NCI-H510A treated with DMSO at 0.1 percent for 48 hours (cell line): ENCODE data around the gene HMCN2.
"Not testable (repeated sequence)": the region's sequence is repeated elsewhere in the genome, so short reads cannot be mapped to it uniquely, and the experiment has no call there.

Experiments
- DNase-seq: peaks from one replicate; lab custom pipeline; 2025; lab: John Stamatoyannopoulos, UW

HMCN2 gene

GRCh38 chr9:130240410-130241197 lies 25.0 kb upstream of the HMCN2 start:
- DNase-seq = peak; percentile 88

- no peak for DNase-seq
These were observed 24.4 kb upstream of the HMCN2 start for GRCh38 chr9:130241198-130241535.

- no peak for DNase-seq
These were observed 23.1 kb upstream of the HMCN2 start for GRCh38 chr9:130242270-130243014.

GRCh38 chr9:130243015-130243881 lies 22.3 kb upstream of the HMCN2 start:
- DNase-seq = peak; percentile 81

GRCh38 chr9:130243882-130244170 lies 21.7 kb upstream of the HMCN2 start:
- DNase-seq = no peak

GRCh38 chr9:130244548-130245165 lies 20.9 kb upstream of the HMCN2 start:
- no peak for DNase-seq

- no peak for DNase-seq
These were observed 20.1 kb upstream of the HMCN2 start for GRCh38 chr9:130245474-130245873.

- no peak for DNase-seq
These were observed 19.4 kb upstream of the HMCN2 start for GRCh38 chr9:130246126-130246525.

GRCh38 chr9:130254747-130255630 lies 10.6 kb upstream of the HMCN2 start:
- DNase-seq = peak; percentile 93

- no peak for DNase-seq
These were observed 9.9 kb upstream of the HMCN2 start for GRCh38 chr9:130255631-130256134.

GRCh38 chr9:130256644-130257043 lies 8.9 kb upstream of the HMCN2 start:
- DNase-seq = no peak

GRCh38 chr9:130258137-130258536 lies 7.4 kb upstream of the HMCN2 start:
- not testable (repeated sequence) for DNase-seq

GRCh38 chr9:130259044-130259443 lies 6.5 kb upstream of the HMCN2 start:
- no peak for DNase-seq

- no peak for DNase-seq
These were observed 4.5 kb upstream of the HMCN2 start for GRCh38 chr9:130260816-130261765.

- DNase-seq = no peak
These were observed 3.4 kb upstream of the HMCN2 start for GRCh38 chr9:130262061-130262745.

- DNase-seq = no peak
These were observed 2.8 kb upstream of the HMCN2 start for GRCh38 chr9:130262771-130263170.

- no peak for DNase-seq
These were observed 1.8 kb upstream of the HMCN2 start for GRCh38 chr9:130263601-130264413.
